Measurements from ENCODE around the gene GTF2A2. TPM values are rescaled to one million over a fixed set of nuclear protein-coding genes. Genes with fewer than 3 reads are reported as not detected.

GTF2A2 gene
- total RNA-seq, 1 experiment from 2014 or later: 129 TPM

DNA sequence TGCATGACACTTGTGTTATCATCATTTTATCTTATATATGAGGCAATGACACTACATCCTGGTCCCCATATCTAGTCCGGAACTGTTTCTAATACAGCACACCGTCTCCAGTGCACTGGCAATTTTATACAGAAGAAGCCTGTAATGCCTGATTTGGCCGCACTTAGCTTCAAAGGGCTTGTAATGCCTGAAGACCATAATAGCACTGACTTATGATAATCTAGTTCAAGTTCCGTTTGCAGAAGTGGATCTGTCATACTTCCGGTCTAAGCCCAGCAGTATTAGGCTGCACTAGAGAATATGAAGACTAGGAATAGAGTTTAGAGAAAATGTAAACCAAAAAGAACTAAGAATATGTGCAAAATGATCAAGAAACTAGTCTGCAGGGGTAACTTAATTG, 30.5 kb upstream of the GTF2A2 start:
- Mint-ChIP-seq H3K36me3 (peaks cover 17% of the 10 kb centered on the region), H3K27me3 (ENCODE audit: low read depth) (peaks cover 33% of the 10 kb centered on the region), H3K4me3 (peak overlapping the region; percentile 96), H3K27ac (peak overlapping the region; percentile 39), H3K4me1 (peaks cover 11% of the 10 kb centered on the region), H3K9me3 (no peaks in the 10 kb centered on the region)
- DNase-seq (ENCODE audit: low spot score) (no peak), ATAC-seq (no peak)
- no peak for TF ChIP-seq ZNF416 (CRISPR knock-in tag; IDR thresholded peaks at IDR 0.05)
- TF ChIP-seq, protein P1, sequence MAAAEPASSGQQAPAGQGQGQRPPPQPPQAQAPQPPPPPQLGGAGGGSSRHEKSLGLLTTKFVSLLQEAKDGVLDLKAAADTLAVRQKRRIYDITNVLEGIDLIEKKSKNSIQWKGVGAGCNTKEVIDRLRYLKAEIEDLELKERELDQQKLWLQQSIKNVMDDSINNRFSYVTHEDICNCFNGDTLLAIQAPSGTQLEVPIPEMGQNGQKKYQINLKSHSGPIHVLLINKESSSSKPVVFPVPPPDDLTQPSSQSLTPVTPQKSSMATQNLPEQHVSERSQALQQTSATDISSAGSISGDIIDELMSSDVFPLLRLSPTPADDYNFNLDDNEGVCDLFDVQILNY (CRISPR knock-in tag; IDR thresholded peaks at IDR 0.05): no peak
- no peak for TF ChIP-seq EMX1 (CRISPR knock-in tag; IDR thresholded peaks at IDR 0.05)
- TF ChIP-seq GRHL2 (CRISPR knock-in tag; IDR thresholded peaks at IDR 0.05; ENCODE audit: insufficient replicate concordance, severe bottlenecking): no peak
- TF ChIP-seq, protein P2, sequence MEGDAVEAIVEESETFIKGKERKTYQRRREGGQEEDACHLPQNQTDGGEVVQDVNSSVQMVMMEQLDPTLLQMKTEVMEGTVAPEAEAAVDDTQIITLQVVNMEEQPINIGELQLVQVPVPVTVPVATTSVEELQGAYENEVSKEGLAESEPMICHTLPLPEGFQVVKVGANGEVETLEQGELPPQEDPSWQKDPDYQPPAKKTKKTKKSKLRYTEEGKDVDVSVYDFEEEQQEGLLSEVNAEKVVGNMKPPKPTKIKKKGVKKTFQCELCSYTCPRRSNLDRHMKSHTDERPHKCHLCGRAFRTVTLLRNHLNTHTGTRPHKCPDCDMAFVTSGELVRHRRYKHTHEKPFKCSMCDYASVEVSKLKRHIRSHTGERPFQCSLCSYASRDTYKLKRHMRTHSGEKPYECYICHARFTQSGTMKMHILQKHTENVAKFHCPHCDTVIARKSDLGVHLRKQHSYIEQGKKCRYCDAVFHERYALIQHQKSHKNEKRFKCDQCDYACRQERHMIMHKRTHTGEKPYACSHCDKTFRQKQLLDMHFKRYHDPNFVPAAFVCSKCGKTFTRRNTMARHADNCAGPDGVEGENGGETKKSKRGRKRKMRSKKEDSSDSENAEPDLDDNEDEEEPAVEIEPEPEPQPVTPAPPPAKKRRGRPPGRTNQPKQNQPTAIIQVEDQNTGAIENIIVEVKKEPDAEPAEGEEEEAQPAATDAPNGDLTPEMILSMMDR (IDR thresholded peaks at IDR 0.05): no peak
- TF ChIP-seq, protein P3, sequence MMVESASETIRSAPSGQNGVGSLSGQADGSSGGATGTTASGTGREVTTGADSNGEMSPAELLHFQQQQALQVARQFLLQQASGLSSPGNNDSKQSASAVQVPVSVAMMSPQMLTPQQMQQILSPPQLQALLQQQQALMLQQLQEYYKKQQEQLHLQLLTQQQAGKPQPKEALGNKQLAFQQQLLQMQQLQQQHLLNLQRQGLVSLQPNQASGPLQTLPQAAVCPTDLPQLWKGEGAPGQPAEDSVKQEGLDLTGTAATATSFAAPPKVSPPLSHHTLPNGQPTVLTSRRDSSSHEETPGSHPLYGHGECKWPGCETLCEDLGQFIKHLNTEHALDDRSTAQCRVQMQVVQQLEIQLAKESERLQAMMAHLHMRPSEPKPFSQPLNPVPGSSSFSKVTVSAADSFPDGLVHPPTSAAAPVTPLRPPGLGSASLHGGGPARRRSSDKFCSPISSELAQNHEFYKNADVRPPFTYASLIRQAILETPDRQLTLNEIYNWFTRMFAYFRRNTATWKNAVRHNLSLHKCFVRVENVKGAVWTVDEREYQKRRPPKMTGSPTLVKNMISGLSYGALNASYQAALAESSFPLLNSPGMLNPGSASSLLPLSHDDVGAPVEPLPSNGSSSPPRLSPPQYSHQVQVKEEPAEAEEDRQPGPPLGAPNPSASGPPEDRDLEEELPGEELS (CRISPR knock-in tag; IDR thresholded peaks at IDR 0.05): no peak
- TF ChIP-seq RELA (CRISPR knock-in tag; IDR thresholded peaks at IDR 0.05; ENCODE audit: borderline replicate concordance): no peak
- TF ChIP-seq, protein P4, sequence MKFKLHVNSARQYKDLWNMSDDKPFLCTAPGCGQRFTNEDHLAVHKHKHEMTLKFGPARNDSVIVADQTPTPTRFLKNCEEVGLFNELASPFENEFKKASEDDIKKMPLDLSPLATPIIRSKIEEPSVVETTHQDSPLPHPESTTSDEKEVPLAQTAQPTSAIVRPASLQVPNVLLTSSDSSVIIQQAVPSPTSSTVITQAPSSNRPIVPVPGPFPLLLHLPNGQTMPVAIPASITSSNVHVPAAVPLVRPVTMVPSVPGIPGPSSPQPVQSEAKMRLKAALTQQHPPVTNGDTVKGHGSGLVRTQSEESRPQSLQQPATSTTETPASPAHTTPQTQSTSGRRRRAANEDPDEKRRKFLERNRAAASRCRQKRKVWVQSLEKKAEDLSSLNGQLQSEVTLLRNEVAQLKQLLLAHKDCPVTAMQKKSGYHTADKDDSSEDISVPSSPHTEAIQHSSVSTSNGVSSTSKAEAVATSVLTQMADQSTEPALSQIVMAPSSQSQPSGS (CRISPR knock-in tag; IDR thresholded peaks at IDR 0.05; ENCODE audit: borderline replicate concordance, low read depth): no peak
- no peak for TF ChIP-seq NR3C1 (CRISPR knock-in tag; conservative IDR thresholded peaks at IDR 0.05; ENCODE audit: low read depth)
- no peak for TF ChIP-seq ELF4 (CRISPR knock-in tag; IDR thresholded peaks at IDR 0.05; ENCODE audit: low read depth)
- TF ChIP-seq ATF1 (CRISPR knock-in tag; IDR thresholded peaks at IDR 0.05): no peak
- no peak for TF ChIP-seq ZNF232 (CRISPR knock-in tag; IDR thresholded peaks at IDR 0.05)
- no peak for TF ChIP-seq CBFB (CRISPR knock-in tag; IDR thresholded peaks at IDR 0.05; ENCODE audit: low read depth)
- TF ChIP-seq NR1H2 (CRISPR knock-in tag; IDR thresholded peaks at IDR 0.05): no peak
- no peak for TF ChIP-seq ZNF138 (CRISPR knock-in tag; conservative IDR thresholded peaks at IDR 0.05)
- TF ChIP-seq, protein P5, sequence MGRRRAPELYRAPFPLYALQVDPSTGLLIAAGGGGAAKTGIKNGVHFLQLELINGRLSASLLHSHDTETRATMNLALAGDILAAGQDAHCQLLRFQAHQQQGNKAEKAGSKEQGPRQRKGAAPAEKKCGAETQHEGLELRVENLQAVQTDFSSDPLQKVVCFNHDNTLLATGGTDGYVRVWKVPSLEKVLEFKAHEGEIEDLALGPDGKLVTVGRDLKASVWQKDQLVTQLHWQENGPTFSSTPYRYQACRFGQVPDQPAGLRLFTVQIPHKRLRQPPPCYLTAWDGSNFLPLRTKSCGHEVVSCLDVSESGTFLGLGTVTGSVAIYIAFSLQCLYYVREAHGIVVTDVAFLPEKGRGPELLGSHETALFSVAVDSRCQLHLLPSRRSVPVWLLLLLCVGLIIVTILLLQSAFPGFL (CRISPR knock-in tag; IDR thresholded peaks at IDR 0.05; ENCODE audit: borderline replicate concordance): no peak
- TF ChIP-seq, protein P6, sequence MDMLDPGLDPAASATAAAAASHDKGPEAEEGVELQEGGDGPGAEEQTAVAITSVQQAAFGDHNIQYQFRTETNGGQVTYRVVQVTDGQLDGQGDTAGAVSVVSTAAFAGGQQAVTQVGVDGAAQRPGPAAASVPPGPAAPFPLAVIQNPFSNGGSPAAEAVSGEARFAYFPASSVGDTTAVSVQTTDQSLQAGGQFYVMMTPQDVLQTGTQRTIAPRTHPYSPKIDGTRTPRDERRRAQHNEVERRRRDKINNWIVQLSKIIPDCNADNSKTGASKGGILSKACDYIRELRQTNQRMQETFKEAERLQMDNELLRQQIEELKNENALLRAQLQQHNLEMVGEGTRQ (CRISPR knock-in tag; IDR thresholded peaks at IDR 0.05): no peak
- CTCF ChIA-PET: no interaction called here
- POLR2A ChIA-PET: interaction anchor here (1.8 kb wide), 1 partner anchor 30 kb away, joined by 9 read pairs; the partner anchor contains the start of gene GTF2A2

DNA sequence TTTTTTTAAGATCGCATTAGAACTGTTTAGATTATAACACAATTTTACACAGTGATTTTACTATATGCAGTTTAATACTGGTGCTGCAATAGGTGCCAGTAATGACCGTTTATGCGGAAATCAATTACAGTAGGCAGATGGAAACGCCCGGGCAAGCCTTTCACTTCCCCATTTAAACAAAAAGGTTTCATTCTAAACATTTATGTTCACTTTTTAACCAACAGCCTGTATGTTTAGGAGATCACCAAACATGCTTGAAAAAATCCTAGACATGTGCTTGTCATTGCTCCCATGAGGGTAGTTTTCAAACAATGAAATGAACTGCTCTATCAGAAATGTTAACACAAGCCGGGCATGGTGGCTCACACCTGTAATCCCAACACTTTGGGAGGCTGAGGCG, 29.1 kb upstream of the GTF2A2 start:
- Mint-ChIP-seq H3K4me3 (no peak overlapping the region; the same call in 1 of the 2 replicates), H3K9me3 (no peaks in the 10 kb centered on the region), H3K36me3 (peaks cover 26% of the 10 kb centered on the region), H3K27ac (peak overlapping the region; percentile 41; the same call in 1 of the 2 replicates), H3K4me1 (peaks cover 11% of the 10 kb centered on the region), H3K27me3 (ENCODE audit: low read depth) (peaks cover 20% of the 10 kb centered on the region)
- POLR2A ChIA-PET: no interaction called here
- DNase-seq (ENCODE audit: low spot score) (no peak), ATAC-seq (no peak)
- CTCF ChIA-PET: no interaction called here
- TF ChIP-seq NR1H2 (CRISPR knock-in tag; IDR thresholded peaks at IDR 0.05) (no peak), GTF2I (CRISPR knock-in tag; conservative IDR thresholded peaks at IDR 0.05) (no peak), ZNF317 (CRISPR knock-in tag; IDR thresholded peaks at IDR 0.05; ENCODE audit: borderline replicate concordance, low read depth) (no peak), ZNF138 (CRISPR knock-in tag; conservative IDR thresholded peaks at IDR 0.05) (no peak)
- TF ChIP-seq, protein P7, sequence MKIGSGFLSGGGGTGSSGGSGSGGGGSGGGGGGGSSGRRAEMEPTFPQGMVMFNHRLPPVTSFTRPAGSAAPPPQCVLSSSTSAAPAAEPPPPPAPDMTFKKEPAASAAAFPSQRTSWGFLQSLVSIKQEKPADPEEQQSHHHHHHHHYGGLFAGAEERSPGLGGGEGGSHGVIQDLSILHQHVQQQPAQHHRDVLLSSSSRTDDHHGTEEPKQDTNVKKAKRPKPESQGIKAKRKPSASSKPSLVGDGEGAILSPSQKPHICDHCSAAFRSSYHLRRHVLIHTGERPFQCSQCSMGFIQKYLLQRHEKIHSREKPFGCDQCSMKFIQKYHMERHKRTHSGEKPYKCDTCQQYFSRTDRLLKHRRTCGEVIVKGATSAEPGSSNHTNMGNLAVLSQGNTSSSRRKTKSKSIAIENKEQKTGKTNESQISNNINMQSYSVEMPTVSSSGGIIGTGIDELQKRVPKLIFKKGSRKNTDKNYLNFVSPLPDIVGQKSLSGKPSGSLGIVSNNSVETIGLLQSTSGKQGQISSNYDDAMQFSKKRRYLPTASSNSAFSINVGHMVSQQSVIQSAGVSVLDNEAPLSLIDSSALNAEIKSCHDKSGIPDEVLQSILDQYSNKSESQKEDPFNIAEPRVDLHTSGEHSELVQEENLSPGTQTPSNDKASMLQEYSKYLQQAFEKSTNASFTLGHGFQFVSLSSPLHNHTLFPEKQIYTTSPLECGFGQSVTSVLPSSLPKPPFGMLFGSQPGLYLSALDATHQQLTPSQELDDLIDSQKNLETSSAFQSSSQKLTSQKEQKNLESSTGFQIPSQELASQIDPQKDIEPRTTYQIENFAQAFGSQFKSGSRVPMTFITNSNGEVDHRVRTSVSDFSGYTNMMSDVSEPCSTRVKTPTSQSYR (CRISPR knock-in tag; IDR thresholded peaks at IDR 0.05): no peak
- TF ChIP-seq, protein P8, sequence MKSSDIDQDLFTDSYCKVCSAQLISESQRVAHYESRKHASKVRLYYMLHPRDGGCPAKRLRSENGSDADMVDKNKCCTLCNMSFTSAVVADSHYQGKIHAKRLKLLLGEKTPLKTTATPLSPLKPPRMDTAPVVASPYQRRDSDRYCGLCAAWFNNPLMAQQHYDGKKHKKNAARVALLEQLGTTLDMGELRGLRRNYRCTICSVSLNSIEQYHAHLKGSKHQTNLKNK (CRISPR knock-in tag; IDR thresholded peaks at IDR 0.05): no peak
- TF ChIP-seq, protein P9, sequence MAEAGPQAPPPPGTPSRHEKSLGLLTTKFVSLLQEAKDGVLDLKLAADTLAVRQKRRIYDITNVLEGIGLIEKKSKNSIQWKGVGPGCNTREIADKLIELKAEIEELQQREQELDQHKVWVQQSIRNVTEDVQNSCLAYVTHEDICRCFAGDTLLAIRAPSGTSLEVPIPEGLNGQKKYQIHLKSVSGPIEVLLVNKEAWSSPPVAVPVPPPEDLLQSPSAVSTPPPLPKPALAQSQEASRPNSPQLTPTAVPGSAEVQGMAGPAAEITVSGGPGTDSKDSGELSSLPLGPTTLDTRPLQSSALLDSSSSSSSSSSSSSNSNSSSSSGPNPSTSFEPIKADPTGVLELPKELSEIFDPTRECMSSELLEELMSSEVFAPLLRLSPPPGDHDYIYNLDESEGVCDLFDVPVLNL (CRISPR knock-in tag; IDR thresholded peaks at IDR 0.05; ENCODE audit: borderline replicate concordance, low read depth): no peak

Data from WTC11 (cell line).